ENCODE results near the gene SCGB3A1.

Gene SCGB3A1

DNA sequence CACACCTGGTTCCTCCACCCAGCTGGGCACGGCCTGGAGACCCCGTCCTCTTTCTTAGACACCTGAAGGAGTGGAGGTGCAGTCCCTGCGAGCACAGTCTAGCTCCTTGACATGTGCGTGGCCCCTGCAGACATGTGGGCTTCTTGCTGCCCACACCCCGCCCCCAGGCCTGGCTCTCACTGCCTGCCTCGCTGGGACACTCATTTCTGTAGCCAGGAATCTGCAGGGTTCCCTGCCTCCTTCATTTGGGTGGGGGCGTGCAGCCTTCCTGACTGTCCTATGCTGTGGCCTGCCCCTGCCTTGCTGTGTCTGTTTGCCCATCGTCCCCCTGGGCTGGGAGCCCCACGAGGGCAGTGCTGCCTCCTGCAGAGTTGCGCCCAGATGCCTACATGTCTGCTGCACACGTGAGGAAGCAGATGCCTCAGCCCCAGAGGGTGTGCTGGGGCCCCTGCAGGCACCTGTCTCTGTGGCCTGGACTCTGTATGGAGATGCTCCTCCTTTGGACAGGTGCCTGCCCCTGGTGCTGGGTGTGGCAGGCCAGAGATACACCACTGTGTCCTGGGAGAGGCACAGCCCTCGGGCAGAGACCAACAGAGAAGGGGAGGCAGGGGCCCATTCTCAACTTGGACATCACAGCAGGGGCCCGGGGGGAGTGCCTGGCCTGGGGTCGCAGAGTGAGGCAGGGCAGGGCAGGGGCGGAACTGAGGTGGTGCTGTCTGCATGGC lies 35.5 kb upstream of the SCGB3A1 start:
- Histone ChIP-seq H3K4me2 (ENCODE audit: low read length) (no peak overlapping the region), H3K36me3 (replicated peaks; ENCODE audit: low read depth, low read length) (no peaks in the 10 kb centered on the region), H3K4me3 (ENCODE audit: low read length) (no peak overlapping the region), H3K27me3 (ENCODE audit: low read depth, low read length) (no peaks in the 10 kb centered on the region), H2AFZ (ENCODE audit: low read depth, low read length) (no peak overlapping the region), H3K9ac (ENCODE audit: low read length) (no peak overlapping the region), H3K79me2 (ENCODE audit: low read length) (no peaks in the 10 kb centered on the region), H3K9me3 (ENCODE audit: insufficient read depth, low read length) (no peaks in the 10 kb centered on the region), H4K20me1 (ENCODE audit: insufficient read depth, low read length) (no peaks in the 10 kb centered on the region), H3K27ac (ENCODE audit: low read length) (no peak overlapping the region), H3K4me1 (ENCODE audit: low read length) (no peaks in the 10 kb centered on the region)
- TF ChIP-seq CTCF (IDR thresholded peaks at IDR 0.05; ENCODE audit: low read depth, low read length) (no peak), EZH2phosphoT487 (IDR thresholded peaks at IDR 0.05; ENCODE audit: low read depth) (no peak)

DNA sequence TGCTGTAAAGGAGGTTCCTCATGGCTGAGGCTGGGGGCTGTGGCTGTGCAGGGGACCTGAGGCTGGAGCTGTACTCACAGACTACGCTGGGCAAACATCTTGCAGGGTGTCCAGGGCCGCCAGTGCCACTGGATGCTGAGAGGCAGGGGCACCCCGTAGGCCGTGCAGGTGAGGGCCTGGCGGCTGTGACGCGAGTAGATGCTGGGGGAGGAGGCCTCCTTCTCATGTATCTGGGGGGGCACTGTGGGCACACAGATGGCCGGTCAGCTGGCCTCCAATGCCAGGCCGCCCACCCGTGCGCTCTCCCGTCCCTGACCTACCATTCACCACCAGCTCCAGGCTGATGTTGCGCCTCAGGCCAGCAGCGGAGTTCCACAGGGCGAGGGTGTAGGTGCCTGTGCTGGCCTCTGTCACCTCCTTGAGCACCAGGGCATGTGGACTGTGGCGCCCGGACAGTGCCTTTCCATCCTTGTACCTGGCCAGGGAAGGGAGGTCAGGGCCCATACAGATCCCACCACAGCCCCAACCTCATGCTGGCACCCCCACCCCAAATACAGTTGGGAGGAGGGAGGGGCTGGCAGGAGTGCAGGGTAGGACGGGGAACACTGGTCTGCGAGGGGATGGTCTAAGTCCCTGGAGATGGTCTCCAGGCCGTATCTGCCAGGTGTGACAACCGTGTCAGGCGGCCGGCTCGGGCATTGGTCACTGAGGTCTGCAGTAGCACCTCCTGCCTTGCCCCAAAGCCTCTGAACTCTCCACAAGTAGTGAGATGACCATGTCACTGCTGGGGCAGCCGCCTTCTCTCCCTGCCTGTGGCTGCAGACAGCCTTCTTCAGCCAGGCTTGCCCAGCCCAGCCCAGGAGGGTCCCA lies 34.7 kb upstream of the SCGB3A1 start:
- Histone ChIP-seq H3K9me3 (ENCODE audit: insufficient read depth, low read length) (no peaks in the 10 kb centered on the region), H3K36me3 (replicated peaks; ENCODE audit: low read depth, low read length) (no peaks in the 10 kb centered on the region), H3K4me3 (ENCODE audit: low read length) (no peak overlapping the region), H3K4me1 (ENCODE audit: low read length) (no peaks in the 10 kb centered on the region), H3K27ac (ENCODE audit: low read length) (no peak overlapping the region), H3K27me3 (ENCODE audit: low read depth, low read length) (no peaks in the 10 kb centered on the region), H3K9ac (ENCODE audit: low read length) (no peak overlapping the region), H3K4me2 (ENCODE audit: low read length) (no peak overlapping the region), H2AFZ (ENCODE audit: low read depth, low read length) (no peak overlapping the region), H4K20me1 (ENCODE audit: insufficient read depth, low read length) (no peaks in the 10 kb centered on the region), H3K79me2 (ENCODE audit: low read length) (no peaks in the 10 kb centered on the region)
- no peak for TF ChIP-seq EZH2phosphoT487 (IDR thresholded peaks at IDR 0.05; ENCODE audit: low read depth)
- TF ChIP-seq CTCF (IDR thresholded peaks at IDR 0.05; ENCODE audit: low read depth, low read length), result no peak

DNA sequence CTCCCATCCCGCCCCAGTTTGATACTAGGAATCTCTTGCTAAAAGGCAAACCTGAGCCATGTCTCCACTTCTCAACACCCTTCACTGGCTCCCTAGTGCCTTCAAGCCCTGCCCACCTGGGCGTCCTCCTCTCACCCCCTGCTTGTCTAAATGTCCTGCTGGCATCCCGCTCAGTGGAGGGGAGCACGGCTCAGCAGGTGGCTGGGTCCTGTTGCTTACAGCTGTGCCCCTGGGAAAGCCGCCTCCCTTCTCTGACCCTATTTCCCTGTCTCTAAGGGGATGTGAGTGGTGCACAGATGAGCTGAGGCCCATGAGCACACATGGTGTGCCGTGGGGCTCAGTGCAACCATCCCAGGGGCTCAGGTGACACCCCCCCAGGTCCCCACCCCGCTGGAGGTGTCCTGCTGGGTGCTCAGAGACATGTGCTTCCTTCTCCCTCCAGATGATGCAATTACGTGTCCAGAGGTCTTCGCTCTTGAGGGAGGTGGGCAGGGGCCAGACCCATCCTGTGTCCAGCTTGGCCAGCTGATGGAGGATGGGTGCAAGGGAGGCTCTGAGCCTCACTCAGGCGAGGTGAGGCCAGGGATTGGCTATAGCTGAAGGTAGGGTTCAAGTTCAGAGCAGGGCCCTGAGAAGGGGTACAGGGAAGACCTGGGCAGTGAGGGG lies 34.0 kb upstream of the SCGB3A1 start:
- H3K9ac ChIP-seq (ENCODE audit: low read length), result no peak overlapping the region
- H3K27me3 ChIP-seq (ENCODE audit: low read depth, low read length), result no peaks in the 10 kb centered on the region
- no peak overlapping the region for H3K4me2 ChIP-seq (ENCODE audit: low read length)
- H3K79me2 ChIP-seq (ENCODE audit: low read length), result no peaks in the 10 kb centered on the region
- H3K4me3 ChIP-seq (ENCODE audit: low read length), result no peak overlapping the region
- no peaks in the 10 kb centered on the region for H4K20me1 ChIP-seq (ENCODE audit: insufficient read depth, low read length)
- no peaks in the 10 kb centered on the region for H3K9me3 ChIP-seq (ENCODE audit: insufficient read depth, low read length)
- H3K4me1 ChIP-seq (ENCODE audit: low read length), result no peaks in the 10 kb centered on the region
- H3K36me3 ChIP-seq (replicated peaks; ENCODE audit: low read depth, low read length), result no peaks in the 10 kb centered on the region
- no peak overlapping the region for H2AFZ ChIP-seq (ENCODE audit: low read depth, low read length)
- TF ChIP-seq EZH2phosphoT487 (IDR thresholded peaks at IDR 0.05; ENCODE audit: low read depth), result no peak
- no peak for TF ChIP-seq CTCF (IDR thresholded peaks at IDR 0.05; ENCODE audit: low read depth, low read length)
- no peak overlapping the region for H3K27ac ChIP-seq (ENCODE audit: low read length)

GRCh38 chr5:180624587-180624986 lies 33.3 kb upstream of the SCGB3A1 start:
- Histone ChIP-seq H3K4me2 (ENCODE audit: low read length) (no peak overlapping the region), H3K4me1 (ENCODE audit: low read length) (no peaks in the 10 kb centered on the region), H3K27ac (ENCODE audit: low read length) (no peak overlapping the region), H3K36me3 (replicated peaks; ENCODE audit: low read depth, low read length) (no peaks in the 10 kb centered on the region), H2AFZ (ENCODE audit: low read depth, low read length) (no peak overlapping the region), H4K20me1 (ENCODE audit: insufficient read depth, low read length) (no peaks in the 10 kb centered on the region), H3K4me3 (ENCODE audit: low read length) (no peak overlapping the region), H3K9ac (ENCODE audit: low read length) (no peak overlapping the region), H3K27me3 (ENCODE audit: low read depth, low read length) (no peaks in the 10 kb centered on the region), H3K79me2 (ENCODE audit: low read length) (no peaks in the 10 kb centered on the region), H3K9me3 (ENCODE audit: insufficient read depth, low read length) (no peaks in the 10 kb centered on the region)
- TF ChIP-seq EZH2phosphoT487 (IDR thresholded peaks at IDR 0.05; ENCODE audit: low read depth) (no peak), CTCF (IDR thresholded peaks at IDR 0.05; ENCODE audit: low read depth, low read length) (no peak)

All from OCI-LY3 (cell line).